ENCODE data around the gene STK24.

STK24 gene

GRCh38 chr13:98511435-98511834 lies 65.5 kb downstream of the STK24 start:
- no peak for DNase-seq
- H3K27ac Mint-ChIP-seq = no peak overlapping the region
- peaks cover 53% of the 10 kb centered on the region for H3K4me1 Mint-ChIP-seq
- no peak overlapping the region for H3K4me3 Mint-ChIP-seq
- peaks cover 42% of the 10 kb centered on the region for H3K36me3 Mint-ChIP-seq (ENCODE audit: low read depth)
- peaks cover 3% of the 10 kb centered on the region for H3K9me3 Mint-ChIP-seq
- no peak for TF ChIP-seq CTCF (IDR thresholded peaks at IDR 0.05)
- peaks cover 1% of the 10 kb centered on the region for H3K27me3 Mint-ChIP-seq (ENCODE audit: low read depth, poor library complexity)

- Mint-ChIP-seq H3K4me1 (peaks cover 53% of the 10 kb centered on the region), H3K27me3 (ENCODE audit: low read depth, poor library complexity) (peaks cover 3% of the 10 kb centered on the region), H3K4me3 (no peak overlapping the region), H3K9me3 (peaks cover 3% of the 10 kb centered on the region), H3K27ac (no peak overlapping the region), H3K36me3 (ENCODE audit: low read depth) (peaks cover 40% of the 10 kb centered on the region)
- DNase-seq = no peak
- no peak for TF ChIP-seq CTCF (IDR thresholded peaks at IDR 0.05)
Measured at GRCh38 chr13:98510156-98510509, 66.8 kb downstream of the STK24 start.

- peaks cover 3% of the 10 kb centered on the region for H3K9me3 Mint-ChIP-seq
- peak overlapping the region; percentile 94 for H3K27ac Mint-ChIP-seq
- peaks cover 3% of the 10 kb centered on the region for H3K27me3 Mint-ChIP-seq (ENCODE audit: low read depth, poor library complexity)
- no peak for DNase-seq
- H3K4me3 Mint-ChIP-seq = no peak overlapping the region
- TF ChIP-seq CTCF (IDR thresholded peaks at IDR 0.05) = no peak
- H3K36me3 Mint-ChIP-seq (ENCODE audit: low read depth) = peaks cover 40% of the 10 kb centered on the region
- H3K4me1 Mint-ChIP-seq = peaks cover 55% of the 10 kb centered on the region
Measured at GRCh38 chr13:98509271-98510155, 67.4 kb downstream of the STK24 start.

- peaks cover 3% of the 10 kb centered on the region for H3K27me3 Mint-ChIP-seq (ENCODE audit: low read depth, poor library complexity)
- peaks cover 42% of the 10 kb centered on the region for H3K36me3 Mint-ChIP-seq (ENCODE audit: low read depth)
- H3K27ac Mint-ChIP-seq = peak overlapping the region; percentile 94
- peaks cover 3% of the 10 kb centered on the region for H3K9me3 Mint-ChIP-seq
- H3K4me3 Mint-ChIP-seq = peak overlapping the region; percentile 57
- DNase-seq = no peak
- TF ChIP-seq CTCF (IDR thresholded peaks at IDR 0.05) = no peak
- peaks cover 63% of the 10 kb centered on the region for H3K4me1 Mint-ChIP-seq
Measured at GRCh38 chr13:98508685-98509084, 68.2 kb downstream of the STK24 start.

GRCh38 chr13:98508280-98508679 lies 68.6 kb downstream of the STK24 start:
- Mint-ChIP-seq H3K27ac (peak overlapping the region; percentile 94), H3K4me3 (peak overlapping the region; percentile 57)
- TF ChIP-seq CTCF (IDR thresholded peaks at IDR 0.05) = no peak

More at GRCh38 chr13:98508280-98508679, 68.6 kb downstream of the STK24 start:
- Mint-ChIP-seq H3K9me3 (peaks cover 3% of the 10 kb centered on the region), H3K4me1 (peaks cover 67% of the 10 kb centered on the region), H3K27me3 (ENCODE audit: low read depth, poor library complexity) (peaks cover 3% of the 10 kb centered on the region), H3K36me3 (ENCODE audit: low read depth) (peaks cover 39% of the 10 kb centered on the region)
- DNase-seq = no peak

All from nephron progenitor cell (in vitro differentiated cells).